ENCODE results near the gene TUBA8.
"Not testable (repeated sequence)": the region's sequence is repeated elsewhere in the genome, so short reads cannot be mapped to it uniquely, and the experiment has no call there.

Gene TUBA8

DNA sequence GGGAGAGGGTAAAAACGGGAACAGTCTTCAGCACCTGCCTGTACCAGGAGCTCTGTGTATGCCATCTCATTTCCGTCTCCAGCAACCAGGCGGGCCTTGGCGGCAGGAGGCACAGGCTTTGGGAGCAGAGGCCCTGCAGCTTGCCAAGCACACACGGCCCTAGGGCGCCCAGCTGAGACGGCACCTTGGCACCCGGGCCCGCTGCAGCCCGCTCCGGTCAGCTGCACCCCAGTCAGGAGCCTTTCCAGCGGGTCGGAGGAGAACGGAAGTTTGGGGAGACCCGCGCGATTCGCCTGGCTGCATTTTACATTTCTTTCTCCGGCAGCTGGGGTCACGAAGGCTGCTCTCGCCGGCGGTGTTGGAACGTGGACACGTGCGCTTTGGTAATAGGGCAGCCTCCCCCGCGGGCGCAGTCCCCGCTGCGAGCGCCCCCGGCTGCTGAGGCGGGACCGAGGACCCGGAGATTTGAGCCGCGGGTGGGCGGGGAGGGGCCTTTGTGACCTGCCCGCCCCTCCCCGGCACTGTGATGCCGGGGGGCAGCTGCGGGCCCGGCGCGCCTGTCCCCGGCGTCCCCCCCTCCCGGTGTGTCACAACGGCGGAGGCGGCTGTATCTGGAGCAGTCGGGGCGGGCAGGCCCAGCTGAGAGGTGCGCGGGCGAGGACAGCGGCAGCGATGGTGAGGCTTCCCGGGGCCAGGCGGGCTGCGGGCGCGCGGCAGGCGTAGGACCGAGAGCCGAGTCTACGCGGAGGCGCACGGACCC lies at the start of gene TUBA8:
Gene TUBA8, plus strand, starts transcription at position 616 of the 760 bp plus-strand sequence. Its CDS starts 57 bp downstream, at position 673.
- peak; percentile 77 for DNase-seq

- no peak for DNase-seq
These were observed 48.2 kb upstream of the TUBA8 start for GRCh38 chr22:18062421-18062820.

DNA sequence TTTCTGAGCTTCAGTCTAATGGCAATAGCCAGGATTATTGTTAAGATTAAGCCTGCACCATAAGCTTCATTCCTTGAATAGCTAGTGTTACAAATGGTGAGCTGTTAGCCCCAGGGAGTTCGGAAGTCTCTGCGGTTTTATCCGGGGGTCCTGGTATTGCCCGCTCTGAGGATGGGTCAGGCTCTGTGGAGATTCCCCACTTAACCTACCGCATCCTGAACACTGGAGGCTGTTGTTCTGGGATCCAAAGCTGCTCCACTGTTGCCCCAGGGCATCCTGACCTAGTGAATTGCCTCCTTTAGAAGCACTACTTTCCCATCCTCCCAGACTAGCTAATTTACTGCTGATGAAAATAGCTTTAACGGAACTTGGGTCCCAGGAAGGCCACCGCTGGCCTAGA lies 47.3 kb upstream of the TUBA8 start:
- DNase-seq = no peak

DNA sequence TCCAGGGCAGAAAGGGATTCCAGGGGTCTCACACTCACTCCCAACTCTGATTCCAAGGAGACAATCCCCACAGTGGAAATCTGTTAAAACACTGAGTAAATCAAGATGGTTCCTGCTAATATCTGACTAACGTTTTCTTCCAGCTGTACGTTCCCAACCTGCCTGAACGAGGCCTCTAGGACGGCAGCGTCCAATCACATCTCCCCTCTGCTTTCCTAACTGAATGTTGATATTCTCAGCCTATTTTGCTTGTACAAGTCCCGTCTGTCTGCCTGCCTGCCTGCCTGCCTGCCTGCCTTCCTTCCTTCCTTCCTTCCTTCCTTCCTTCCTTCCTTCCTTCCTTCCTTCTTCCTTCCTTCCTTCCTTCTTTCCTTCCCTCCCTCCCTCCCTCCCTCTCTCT lies 46.9 kb upstream of the TUBA8 start:
- not testable (repeated sequence) for DNase-seq

- no peak for DNase-seq
These were observed 46.0 kb upstream of the TUBA8 start for GRCh38 chr22:18064636-18065035.

DNA sequence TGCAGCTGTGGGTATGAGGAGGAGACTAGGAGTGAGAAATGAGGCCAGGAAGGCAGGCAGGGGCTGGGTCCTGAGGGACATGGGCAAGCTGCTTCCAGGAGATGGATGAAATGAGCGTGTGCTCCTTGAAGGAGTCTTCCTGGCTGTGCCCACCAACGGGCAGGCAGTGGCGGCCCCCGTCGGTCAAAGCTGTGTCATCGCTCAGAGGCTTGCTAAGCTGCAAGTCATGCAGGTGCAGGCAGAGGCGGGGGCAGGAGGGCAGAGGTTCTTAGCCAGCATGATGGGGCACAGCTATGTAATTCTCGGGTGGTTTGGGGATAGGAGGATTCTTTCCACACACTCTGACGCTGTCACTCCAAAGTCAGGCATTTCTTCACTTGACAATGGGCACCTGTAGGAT lies 45.4 kb upstream of the TUBA8 start:
- no peak for DNase-seq

GRCh38 chr22:18066181-18066859 lies 44.3 kb upstream of the TUBA8 start:
- DNase-seq = no peak

- DNase-seq = no peak
These were observed 43.5 kb upstream of the TUBA8 start for GRCh38 chr22:18067121-18067520.

GRCh38 chr22:18067548-18068341 lies 42.9 kb upstream of the TUBA8 start:
- no peak for DNase-seq

DNA sequence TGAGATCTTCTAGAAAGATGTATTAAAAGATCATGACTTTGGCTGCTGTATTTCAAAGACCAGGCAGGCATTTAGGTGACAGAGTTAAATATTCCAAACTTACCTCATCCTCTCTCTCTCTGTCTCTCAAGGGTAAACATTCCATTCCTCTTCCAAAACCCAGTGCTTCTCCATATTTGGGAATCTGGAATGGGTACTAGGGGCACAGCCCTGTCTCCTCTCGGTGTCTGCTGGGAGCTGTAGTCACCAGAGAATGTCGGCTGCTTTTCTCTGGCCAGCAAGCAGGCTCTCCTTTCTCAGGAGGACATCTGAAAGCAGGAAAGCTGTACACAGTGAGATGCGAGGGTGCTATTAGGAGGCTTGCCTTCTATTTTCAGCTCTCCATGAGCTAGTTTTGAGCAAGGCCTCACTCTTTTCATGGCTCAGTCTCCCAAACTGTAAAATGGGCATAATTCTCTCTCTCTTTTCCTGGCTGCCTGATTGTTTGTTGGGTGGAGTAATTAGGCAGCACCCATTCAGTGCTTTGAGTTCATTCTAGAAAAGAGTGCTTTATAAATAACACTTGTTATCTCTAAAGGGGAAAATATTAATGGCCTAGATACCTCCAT lies 42.1 kb upstream of the TUBA8 start:
- no peak for DNase-seq

DNA sequence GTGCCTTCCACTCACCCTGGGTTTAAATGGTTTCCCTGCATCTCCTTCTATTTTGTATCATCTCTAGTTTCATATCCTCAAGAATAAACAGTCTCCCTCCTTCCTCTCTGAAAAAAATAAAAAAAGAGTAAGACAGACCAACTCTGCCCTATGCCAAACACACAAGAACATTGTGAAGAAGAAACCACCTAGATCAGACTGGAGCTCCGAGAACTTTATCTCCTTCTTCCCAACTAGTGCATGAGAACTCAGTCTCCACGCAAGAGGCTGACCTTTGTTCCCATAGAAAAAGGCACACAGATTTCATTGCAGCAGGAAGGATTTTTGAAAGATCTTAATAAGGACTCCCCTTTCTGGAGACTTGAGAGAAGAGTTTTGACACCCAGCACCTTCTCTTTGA lies 41.6 kb upstream of the TUBA8 start:
- no peak for DNase-seq

DNA sequence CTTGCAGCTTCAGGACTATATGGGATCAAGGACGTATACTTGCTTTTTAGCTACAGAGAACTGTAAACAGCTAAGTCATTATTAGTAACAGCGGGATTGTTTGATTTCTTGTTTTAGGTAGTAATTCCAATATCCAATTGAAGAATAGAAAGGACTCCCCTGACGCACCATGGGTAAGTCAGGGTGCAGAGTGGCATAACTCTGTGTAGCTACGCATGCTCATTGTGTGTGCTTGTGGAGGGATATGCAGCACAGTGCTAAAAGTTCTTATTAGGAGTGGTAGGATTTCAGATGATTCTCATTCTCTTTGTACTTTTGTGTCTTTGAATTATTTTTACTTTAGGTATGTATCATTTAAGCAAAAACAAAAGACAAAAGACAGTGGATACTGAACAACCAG lies 40.6 kb upstream of the TUBA8 start:
- no peak for DNase-seq

DNA sequence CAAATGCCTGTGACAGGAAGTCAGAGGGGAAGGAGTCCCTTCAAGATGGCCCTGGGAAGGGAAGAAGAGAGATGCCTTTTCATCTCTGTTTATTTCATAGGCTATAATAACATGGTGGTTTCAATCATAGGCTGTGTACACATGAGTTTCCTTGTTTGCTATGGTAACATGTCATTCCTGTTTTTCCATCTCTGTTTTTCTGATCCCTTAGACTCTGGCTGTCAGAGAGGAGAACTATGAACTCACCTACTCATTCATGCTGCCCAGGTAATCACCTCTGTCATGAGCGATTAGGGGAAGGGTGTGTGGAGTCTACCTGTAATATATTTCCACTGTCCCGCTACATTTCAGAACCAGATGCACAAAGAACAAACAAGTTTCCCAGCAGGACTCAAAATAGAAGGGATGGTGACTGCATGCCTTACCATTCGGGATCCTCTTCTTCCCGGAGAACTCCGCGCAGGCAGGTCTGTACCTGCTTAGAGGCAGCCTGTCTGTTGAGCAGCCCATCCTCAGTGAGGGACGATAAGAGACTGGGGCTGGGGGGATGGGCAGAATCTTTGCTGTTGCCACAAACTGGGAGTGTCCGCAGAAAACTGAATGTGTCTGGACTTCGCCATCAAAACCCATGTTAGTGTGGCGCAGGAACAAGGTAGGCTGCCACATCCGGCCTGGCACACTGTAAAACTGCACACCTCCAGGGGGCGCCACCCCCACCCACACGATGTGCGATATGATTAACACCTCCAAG lies 39.9 kb upstream of the TUBA8 start:
- DNase-seq = peak; percentile 85

- not testable (repeated sequence) for DNase-seq
These were observed 39.2 kb upstream of the TUBA8 start for GRCh38 chr22:18071307-18071967.

DNA sequence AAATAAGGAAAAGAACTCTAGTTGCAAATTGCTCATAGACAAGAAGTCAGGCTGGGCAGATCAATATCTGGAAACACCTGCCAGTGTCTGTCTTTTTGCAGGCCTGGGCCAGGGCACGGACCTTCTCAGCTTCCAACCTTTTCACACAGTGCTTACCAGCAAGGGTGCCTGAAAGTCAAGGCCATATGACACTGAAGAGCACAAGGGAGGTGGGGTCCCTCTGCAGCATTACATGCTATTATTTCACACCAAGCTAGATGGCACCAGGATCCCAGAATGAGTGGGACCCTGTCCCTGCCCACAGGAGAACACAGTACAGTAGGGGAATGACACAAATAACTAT lies 38.7 kb upstream of the TUBA8 start:
- no peak for DNase-seq

- DNase-seq = no peak
These were observed 37.1 kb upstream of the TUBA8 start for GRCh38 chr22:18073467-18073866.

DNA sequence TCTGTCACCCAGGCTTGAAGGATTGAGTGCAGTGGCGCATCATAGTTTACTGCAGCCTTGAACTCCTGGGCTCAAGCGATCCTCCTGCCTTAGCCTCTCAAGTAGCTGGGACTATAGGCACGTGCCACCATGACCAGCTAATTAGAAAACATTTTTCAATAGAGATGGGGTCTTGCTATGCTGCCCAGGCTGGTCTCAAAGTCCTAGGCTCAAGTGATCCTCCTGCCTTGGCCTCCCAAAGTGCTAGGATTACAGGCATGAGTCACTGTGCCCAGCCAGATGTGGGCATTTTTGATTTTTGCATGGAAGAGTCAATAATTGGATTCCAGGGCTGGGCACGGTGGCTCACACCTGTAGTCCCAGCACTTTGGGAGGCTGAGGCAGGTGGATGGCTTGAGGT lies 36.7 kb upstream of the TUBA8 start:
- not testable (repeated sequence) for DNase-seq

DNA sequence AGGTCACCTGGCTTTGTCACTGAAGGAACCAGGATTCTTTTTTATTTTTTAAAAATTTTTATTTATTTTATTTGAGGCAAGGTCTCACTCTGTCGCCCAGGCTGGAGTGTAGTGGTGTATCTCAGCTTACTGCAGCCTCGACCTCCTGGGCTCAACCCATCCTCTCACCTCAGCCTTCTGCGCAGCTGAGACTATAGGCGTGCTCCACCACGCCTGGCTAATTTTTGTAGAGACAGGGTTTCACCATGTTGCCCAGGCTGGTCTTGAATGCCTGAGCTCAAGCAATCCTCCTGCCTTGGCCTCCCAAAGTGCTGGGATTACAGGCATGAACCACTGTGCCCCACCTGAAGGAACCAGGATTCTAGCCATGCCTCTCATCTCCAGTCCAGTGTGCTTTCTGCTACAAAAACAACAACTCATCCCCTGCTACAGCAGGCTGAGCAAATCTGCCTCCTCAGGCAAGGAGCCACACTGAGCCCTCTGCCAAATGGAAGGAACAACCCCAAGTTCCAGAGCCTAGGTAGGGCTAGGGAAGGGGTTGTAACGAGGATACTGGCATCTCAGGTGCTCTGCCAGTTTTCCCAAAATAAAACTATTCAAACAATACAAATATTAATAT lies 35.4 kb upstream of the TUBA8 start:
- DNase-seq = no peak

DNA sequence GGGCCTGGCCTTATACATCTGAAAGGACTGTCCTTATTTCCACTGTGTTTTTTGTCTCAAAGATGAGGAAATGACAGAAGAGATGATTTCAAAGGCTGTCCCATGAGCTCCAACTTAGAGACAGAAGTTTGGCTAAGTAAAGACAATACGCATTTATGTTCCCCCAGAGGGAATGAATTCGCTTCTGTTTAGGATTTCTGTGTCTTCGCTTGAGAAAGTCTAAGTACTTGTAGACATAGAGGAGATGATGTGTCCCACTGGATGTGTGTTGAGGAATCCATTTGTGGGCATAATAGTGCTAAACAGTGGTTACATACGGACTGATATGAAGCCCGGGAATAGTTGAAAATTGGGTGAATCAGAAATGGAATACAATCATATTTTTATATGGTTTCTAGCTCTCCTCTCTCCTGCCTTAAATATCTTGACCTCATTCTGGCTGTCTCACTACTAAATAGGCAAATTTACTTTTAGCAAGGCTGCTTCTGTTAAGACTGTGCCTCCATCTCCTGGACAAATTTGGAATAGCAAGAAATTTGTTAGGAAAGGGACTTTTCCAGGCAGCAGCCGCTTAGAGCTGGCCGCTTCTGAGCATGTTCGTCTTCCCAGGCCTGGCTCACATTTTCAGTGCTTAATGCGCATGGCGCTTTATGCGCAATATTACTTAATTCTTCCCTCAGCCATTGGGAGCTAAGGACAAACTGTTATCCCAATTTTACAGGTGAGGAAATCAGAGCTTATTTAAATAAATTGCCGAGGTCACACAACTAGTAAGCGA lies 34.7 kb upstream of the TUBA8 start:
- DNase-seq = peak; percentile 89

DNA sequence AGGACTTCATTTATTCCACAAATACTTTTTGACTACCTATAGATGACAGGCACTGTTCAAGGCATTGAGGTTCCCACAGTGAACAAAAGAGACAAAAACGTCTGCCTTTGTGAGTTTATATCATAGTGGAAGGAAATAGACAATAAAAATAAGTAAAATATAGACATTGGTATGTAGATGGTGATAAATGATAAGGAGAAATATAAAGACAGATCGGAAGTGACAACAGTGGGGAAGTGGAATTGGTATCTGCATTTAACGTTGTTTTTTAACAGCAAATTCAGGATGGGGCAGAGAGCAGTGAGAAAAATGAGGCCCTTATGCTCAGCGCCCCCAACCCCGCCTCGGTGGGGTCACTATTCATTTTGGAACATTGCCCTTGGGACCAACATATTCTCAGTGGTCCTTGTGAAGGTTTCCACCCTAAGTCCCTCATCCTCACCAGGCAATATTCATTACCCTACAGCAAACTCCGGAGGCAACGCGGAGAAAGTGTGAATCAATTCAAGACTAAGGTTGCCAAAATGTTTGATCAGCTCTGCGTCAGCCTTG lies 33.4 kb upstream of the TUBA8 start:
- no peak for DNase-seq

All from DMS53 (cell line).